Gastrocnemius medialis (tissue), 4 donors: ENCODE measurements around the gene PPRC1. TPM values are rescaled to one million over a fixed set of nuclear protein-coding genes. Genes with fewer than 3 reads are reported as not detected.
A peak's percentile ranks its signal among the peaks of the same experiment; 100 is the strongest.

ENCODE experiments used
- ATAC-seq, 2 donors: fragments of 150-250 bp; one replicate each; pipeline ENCODE4 v1.9.1; 2016
- DNase-seq, 2 donors: peaks; one replicate each; pipeline ENCODE4 v3.0.0-alpha.2; 2019
- H3K27ac ChIP-seq, 4 donors: fragments of 200-600 bp; sonication (generic); 1 replicate in 1 of 4; 2 replicates in 3 of 4; pipeline ENCODE4 v1.5.1; 2016 to 2018; ENCODE audit warnings: mild to moderate bottlenecking in 2 of 4, moderate library complexity in 1 of 4
- H3K27me3 ChIP-seq, 3 donors: fragments of 200-600 bp; sonication (generic) in 2 of 3; 1 replicate in 1 of 3; 2 replicates in 2 of 3; pipeline versions ENCODE4 v1.5.1 to v1.6.0; 2016 to 2019; ENCODE audit warnings: mild to moderate bottlenecking in 1 of 3, moderate library complexity in 1 of 3
- H3K36me3 ChIP-seq, 2 donors: fragments of 200-600 bp; sonication (generic) in 1 of 2; one replicate each; pipeline ENCODE4 v1.5.1; 2017 to 2018
- H3K4me1 ChIP-seq, 2 donors: fragments of 200-600 bp; sonication (generic) in 1 of 2; one replicate each; pipeline ENCODE4 v1.5.1; 2016 to 2017; ENCODE audit warnings: mild to moderate bottlenecking in 2 of 2
- H3K4me3 ChIP-seq, 4 donors: fragments of 200-600 bp; sonication (generic) in 3 of 4; 1 replicate in 1 of 4; 2 replicates in 3 of 4; pipeline ENCODE4 v1.5.1; 2016 to 2019; ENCODE audit warnings: mild to moderate bottlenecking in 2 of 4
- H3K9me3 ChIP-seq, 3 donors: fragments of 200-600 bp; sonication (generic) in 2 of 3; 1 replicate in 1 of 3; 2 replicates in 2 of 3; pipeline ENCODE4 v1.5.1; 2016 to 2019
- CTCF ChIP-seq, 5 experiments: fragments of 450-650 bp in 3 of 5; fragments of 200-600 bp in 2 of 5; sonication (generic) in 2 of 5; IDR thresholded peaks in 4 of 5; conservative IDR thresholded peaks in 1 of 5; 1 replicate in 4 of 5; 2 replicates in 1 of 5; pipeline ENCODE4 v1.5.1; 2016 to 2019; ENCODE audit warnings: antibody characterized with exemption in 5 of 5, mild to moderate bottlenecking in 3 of 5, moderate library complexity in 3 of 5
- POLR2A ChIP-seq, 2 donors: fragments of 450-650 bp; IDR thresholded peaks; one replicate each; pipeline ENCODE4 v1.6.1; 2017; ENCODE audit warnings: antibody characterized with exemption in 2 of 2, mild to moderate bottlenecking in 2 of 2, moderate library complexity in 2 of 2
- in situ Hi-C, 4 donors: fragments of 200-750 bp; cut with MboI; loops; one replicate each; pipeline versions ENCODE4 v1.15.0 to v1.8.0; 2017; ENCODE audit warnings: low sequenced_read_pairs in 4 of 4
- intact Hi-C: fragments of 100-400 bp; cut with DNase I; formaldehyde crosslinking; loops from one replicate; pipeline ENCODE4 v1.15.1; 2023; ENCODE audit warnings: low total_unique reads
- total RNA-seq, 4 donors: library from RNA; depleted of rRNA; stranded (reverse); fragments of >200 nt; gene quantifications; one replicate each; pipeline versions ENCODE4 v1.1.0 to v1.2.3, GENCODE V29; 2016

Gene PPRC1
- total RNA-seq, 4 donors from 2014 or later = 13.3 to 26.5 (median 17.1) TPM

GRCh38 chr10:102120991-102121738 is 11.7 kb upstream of the PPRC1 start:
- Histone ChIP-seq H3K4me3 (peak overlapping the region; percentile 79 to 95 (median 84)), H3K4me1 (peaks cover 42 to 44% of the 10 kb centered on the region in 2 donors), H3K27ac (peak overlapping the region; percentile 92 to 100 (median 98)), H3K9me3 (no peaks in the 10 kb centered on the region), H3K36me3 (no peaks in the 10 kb centered on the region), H3K27me3 (no peaks in the 10 kb centered on the region)
- DNase-seq (peak in 1 of 2 donors; percentile 49), ATAC-seq (no peak)
- in situ Hi-C loops = no loop called here
- intact Hi-C loops = loop anchor here (1.0 kb wide), 1 partner anchor 11 kb away; no protein-coding TSS in a partner anchor
- TF ChIP-seq CTCF (IDR thresholded peaks at IDR 0.05 in 4 of 5, conservative IDR thresholded peaks at IDR 0.05 in 1 of 5) (no peak), POLR2A (IDR thresholded peaks at IDR 0.05) (no peak)

GRCh38 chr10:102121739-102122372 is 11.0 kb upstream of the PPRC1 start:
- intact Hi-C loops = no loop called here
- DNase-seq (no peak), ATAC-seq (no peak)

GRCh38 chr10:102122450-102122849 is 10.4 kb upstream of the PPRC1 start:
- in situ Hi-C loops = no loop called here
- TF ChIP-seq CTCF (IDR thresholded peaks at IDR 0.05 in 4 of 5, conservative IDR thresholded peaks at IDR 0.05 in 1 of 5) = no peak
- TF ChIP-seq POLR2A (IDR thresholded peaks at IDR 0.05) = no peak
- no peaks in the 10 kb centered on the region for H3K9me3 ChIP-seq

More at GRCh38 chr10:102121739-102122372, 11.0 kb upstream of the PPRC1 start:
- Histone ChIP-seq H3K4me1 (peaks cover 35 to 37% of the 10 kb centered on the region in 2 donors), H3K9me3 (no peaks in the 10 kb centered on the region), H3K27ac (peak overlapping the region; percentile 92 to 100 (median 98)), H3K27me3 (no peaks in the 10 kb centered on the region), H3K36me3 (no peaks in the 10 kb centered on the region), H3K4me3 (peak overlapping the region in 3 of 4 donors; percentile 84 to 95 (median 85))
- in situ Hi-C loops = no loop called here
- TF ChIP-seq CTCF (IDR thresholded peaks at IDR 0.05 in 4 of 5, conservative IDR thresholded peaks at IDR 0.05 in 1 of 5) = no peak
- TF ChIP-seq POLR2A (IDR thresholded peaks at IDR 0.05) = no peak

GRCh38 chr10:102123223-102123622 is 9.6 kb upstream of the PPRC1 start:
- Histone ChIP-seq H3K4me1 (peaks cover 21 to 24% of the 10 kb centered on the region in 2 donors), H3K27me3 (no peaks in the 10 kb centered on the region), H3K9me3 (no peaks in the 10 kb centered on the region), H3K27ac (peak overlapping the region in 2 of 4 donors; percentile 35 to 100), H3K36me3 (no peaks in the 10 kb centered on the region), H3K4me3 (no peak overlapping the region)
- DNase-seq (no peak), ATAC-seq (no peak)
- TF ChIP-seq CTCF (IDR thresholded peaks at IDR 0.05 in 4 of 5, conservative IDR thresholded peaks at IDR 0.05 in 1 of 5) (no peak), POLR2A (IDR thresholded peaks at IDR 0.05) (no peak)
- intact Hi-C loops (no loop called here), in situ Hi-C loops (no loop called here)

More at GRCh38 chr10:102122450-102122849, 10.4 kb upstream of the PPRC1 start:
- Histone ChIP-seq H3K27ac (peak overlapping the region in 3 of 4 donors; percentile 35 to 100 (median 92)), H3K27me3 (no peaks in the 10 kb centered on the region), H3K4me3 (no peak overlapping the region), H3K36me3 (no peaks in the 10 kb centered on the region), H3K4me1 (peaks cover 29 to 31% of the 10 kb centered on the region in 2 donors)
- DNase-seq (no peak), ATAC-seq (no peak)
- intact Hi-C loops = no loop called here
